ENCODE measurements around the gene RNF150.

- TF ChIP-seq POLR2A (IDR thresholded peaks at IDR 0.05; ENCODE audit: low read depth, low read length), result no peak
- TF ChIP-seq POLR2AphosphoS5 (IDR thresholded peaks at IDR 0.05; ENCODE audit: low read depth, low read length), result no peak
Observed at GRCh38 chr4:140976768-140977167, 156.5 kb downstream of the RNF150 start.

Measured in GM12892 (cell line).